ENCODE results near the gene SRPRA. TPM values are rescaled to one million over a fixed set of nuclear protein-coding genes. Genes with fewer than 3 reads are reported as not detected.
A peak's percentile ranks its signal among the peaks of the same experiment; 100 is the strongest.

SRPRA gene
- total RNA-seq, 1 experiment from 2014 or later, result 57.5 TPM

GRCh38 chr11:126254819-126255218, 13.9 kb downstream of the SRPRA start:
- no peak for DNase-seq (ENCODE audit: low read depth)
- in situ Hi-C loops (cut with HindIII; ENCODE audit: low pct_unique_long_range_greater_than_20kb, low sequenced_read_pairs), result no loop called here

- DNase-seq (ENCODE audit: low read depth), result no peak
- in situ Hi-C loops (cut with HindIII; ENCODE audit: low pct_unique_long_range_greater_than_20kb, low sequenced_read_pairs), result no loop called here
Measured at GRCh38 chr11:126253265-126253664, 15.4 kb downstream of the SRPRA start.

- in situ Hi-C loops (cut with HindIII; ENCODE audit: low pct_unique_long_range_greater_than_20kb, low sequenced_read_pairs), result no loop called here
- no peak for DNase-seq (ENCODE audit: low read depth)
Measured at GRCh38 chr11:126246636-126247035, 22.1 kb downstream of the SRPRA start.

- in situ Hi-C loops (cut with HindIII; ENCODE audit: low pct_unique_long_range_greater_than_20kb, low sequenced_read_pairs), result no loop called here
- no peak for DNase-seq (ENCODE audit: low read depth)
Measured at GRCh38 chr11:126233391-126233790, 35.3 kb downstream of the SRPRA start.

- no peak for DNase-seq (ENCODE audit: low read depth)
- in situ Hi-C loops (cut with HindIII; ENCODE audit: low pct_unique_long_range_greater_than_20kb, low sequenced_read_pairs), result no loop called here
Measured at GRCh38 chr11:126232683-126233082, 36.0 kb downstream of the SRPRA start.

GRCh38 chr11:126231725-126232459, 36.8 kb downstream of the SRPRA start:
- no peak for DNase-seq (ENCODE audit: low read depth)
- in situ Hi-C loops (cut with HindIII; ENCODE audit: low pct_unique_long_range_greater_than_20kb, low sequenced_read_pairs), result no loop called here

- in situ Hi-C loops (cut with HindIII; ENCODE audit: low pct_unique_long_range_greater_than_20kb, low sequenced_read_pairs), result no loop called here
- DNase-seq (ENCODE audit: low read depth), result no peak
Measured at GRCh38 chr11:126229858-126230540, 38.7 kb downstream of the SRPRA start.

GRCh38 chr11:126226334-126227084, 42.2 kb downstream of the SRPRA start:
- no peak for DNase-seq (ENCODE audit: low read depth)
- in situ Hi-C loops (cut with HindIII; ENCODE audit: low pct_unique_long_range_greater_than_20kb, low sequenced_read_pairs), result no loop called here

- in situ Hi-C loops (cut with HindIII; ENCODE audit: low pct_unique_long_range_greater_than_20kb, low sequenced_read_pairs), result no loop called here
- no peak for DNase-seq (ENCODE audit: low read depth)
Measured at GRCh38 chr11:126225295-126225665, 43.4 kb downstream of the SRPRA start.

- no peak for DNase-seq (ENCODE audit: low read depth)
- in situ Hi-C loops (cut with HindIII; ENCODE audit: low pct_unique_long_range_greater_than_20kb, low sequenced_read_pairs), result no loop called here
Measured at GRCh38 chr11:126224647-126225294, 43.9 kb downstream of the SRPRA start.

GRCh38 chr11:126219547-126219946, 49.1 kb downstream of the SRPRA start:
- no peak for DNase-seq (ENCODE audit: low read depth)
- in situ Hi-C loops (cut with HindIII; ENCODE audit: low pct_unique_long_range_greater_than_20kb, low sequenced_read_pairs), result no loop called here

GRCh38 chr11:126217491-126217890, 51.2 kb downstream of the SRPRA start:
- no peak for DNase-seq (ENCODE audit: low read depth)
- in situ Hi-C loops (cut with HindIII; ENCODE audit: low pct_unique_long_range_greater_than_20kb, low sequenced_read_pairs), result no loop called here

GRCh38 chr11:126216526-126217305, 52.0 kb downstream of the SRPRA start:
- in situ Hi-C loops (cut with HindIII; ENCODE audit: low pct_unique_long_range_greater_than_20kb, low sequenced_read_pairs), result no loop called here
- no peak for DNase-seq (ENCODE audit: low read depth)

- in situ Hi-C loops (cut with HindIII; ENCODE audit: low pct_unique_long_range_greater_than_20kb, low sequenced_read_pairs), result no loop called here
Measured at GRCh38 chr11:126214841-126215240, 53.9 kb downstream of the SRPRA start.

GRCh38 chr11:126214441-126214840, 54.3 kb downstream of the SRPRA start:
- in situ Hi-C loops (cut with HindIII; ENCODE audit: low pct_unique_long_range_greater_than_20kb, low sequenced_read_pairs), result no loop called here
- DNase-seq (ENCODE audit: low read depth), result no peak

More at GRCh38 chr11:126214841-126215240, 53.9 kb downstream of the SRPRA start:
- peak; percentile 6 for DNase-seq (ENCODE audit: low read depth)
